ENCODE data around the gene RNF220.

Gene RNF220

GRCh38 chr1:44436401-44437106 lies 31.5 kb downstream of the RNF220 start:
- TF ChIP-seq GATA2 (IDR thresholded peaks at IDR 0.05; ENCODE audit: low read depth, low read length) (no peak), GATA3 (IDR thresholded peaks at IDR 0.05; ENCODE audit: low read depth, low read length) (no peak)

DNA sequence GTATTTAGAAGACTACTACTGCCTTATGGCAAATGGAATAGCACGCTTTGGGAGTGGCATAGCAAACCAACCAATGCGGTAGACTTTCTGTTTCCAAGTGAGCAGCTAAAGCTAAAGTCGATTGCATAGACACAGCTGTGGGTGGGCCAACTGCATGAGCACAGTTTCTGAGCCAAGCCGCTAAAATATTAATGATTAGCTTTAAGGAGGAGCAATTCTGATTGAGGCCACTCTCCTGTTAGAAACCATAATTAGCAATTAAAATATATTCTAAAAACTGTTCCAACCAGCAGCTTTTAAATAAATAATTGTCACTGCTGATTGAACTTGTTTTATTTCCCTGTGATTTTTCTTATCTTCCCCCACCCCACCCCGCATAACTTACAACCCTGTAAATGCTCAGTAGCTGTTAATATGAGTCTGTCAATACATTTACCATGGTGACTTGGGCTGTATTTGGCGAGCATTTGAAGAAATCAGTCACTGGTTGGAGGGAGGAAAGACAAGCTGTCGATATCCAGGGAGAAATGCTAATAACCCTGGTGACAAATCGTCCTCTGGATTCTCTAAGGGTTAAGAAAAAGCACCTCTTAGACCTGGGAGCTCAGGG lies 32.2 kb downstream of the RNF220 start:
- TF ChIP-seq GATA3 (IDR thresholded peaks at IDR 0.05; ENCODE audit: low read depth, low read length) = no peak
- TF ChIP-seq GATA2 (IDR thresholded peaks at IDR 0.05; ENCODE audit: low read depth, low read length) = no peak

DNA sequence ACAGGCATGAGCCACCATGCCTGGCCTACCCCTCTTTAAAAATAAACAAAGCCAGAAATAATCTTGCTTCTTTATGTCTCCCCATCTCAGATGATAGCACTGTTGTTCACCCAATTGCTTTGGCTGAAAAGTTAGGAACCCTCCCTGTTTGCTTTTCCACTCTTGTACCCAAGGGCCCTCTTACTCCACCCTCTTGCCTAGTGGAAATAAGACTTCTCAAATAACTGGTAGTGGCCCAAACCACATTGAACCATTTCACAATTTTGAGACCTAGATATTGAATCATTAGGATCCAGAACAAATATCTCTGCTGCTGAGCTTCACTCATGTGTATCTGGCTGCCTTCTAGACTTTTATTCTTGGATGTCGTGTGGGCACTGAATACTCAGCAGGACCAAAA lies 37.7 kb downstream of the RNF220 start:
- TF ChIP-seq GATA3 (IDR thresholded peaks at IDR 0.05; ENCODE audit: low read depth, low read length) = no peak
- TF ChIP-seq GATA2 (IDR thresholded peaks at IDR 0.05; ENCODE audit: low read depth, low read length) = no peak

DNA sequence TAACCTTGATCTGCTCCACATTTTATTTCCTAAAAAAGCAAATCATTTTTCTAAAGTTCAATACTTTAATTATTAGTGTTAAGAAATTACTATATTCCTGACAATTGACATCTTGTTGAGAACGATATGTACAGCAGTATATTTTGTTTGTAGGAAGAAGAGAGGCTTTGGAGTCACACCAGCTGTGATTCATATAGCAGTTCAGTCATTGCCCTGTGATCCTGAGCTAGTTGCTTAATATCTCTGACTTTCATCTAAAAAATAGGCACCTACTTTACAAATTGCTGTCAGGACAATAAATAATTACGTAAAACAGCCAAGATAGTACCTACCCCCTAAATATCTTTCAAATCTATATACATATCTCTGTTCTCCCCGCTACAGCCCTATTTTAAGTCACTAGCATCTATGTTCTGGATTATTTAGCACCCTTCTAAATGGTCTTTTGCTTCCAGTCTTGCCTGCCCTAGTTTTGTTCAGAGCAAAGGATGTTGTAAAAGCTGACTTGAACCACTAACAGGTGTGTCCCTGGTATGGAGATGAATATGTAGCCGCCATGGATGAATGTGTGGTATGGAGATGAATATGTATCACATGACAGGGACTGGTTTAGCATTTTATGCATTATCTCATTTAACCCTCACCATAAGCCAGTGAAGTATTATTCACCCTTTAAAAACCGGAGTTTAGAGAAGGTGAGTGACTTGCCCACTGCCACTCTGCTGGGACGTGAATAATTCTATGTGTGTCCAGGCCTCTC lies 42.2 kb downstream of the RNF220 start:
- TF ChIP-seq GATA2 (IDR thresholded peaks at IDR 0.05; ENCODE audit: low read depth, low read length) (no peak), GATA3 (IDR thresholded peaks at IDR 0.05; ENCODE audit: low read depth, low read length) (no peak)

DNA sequence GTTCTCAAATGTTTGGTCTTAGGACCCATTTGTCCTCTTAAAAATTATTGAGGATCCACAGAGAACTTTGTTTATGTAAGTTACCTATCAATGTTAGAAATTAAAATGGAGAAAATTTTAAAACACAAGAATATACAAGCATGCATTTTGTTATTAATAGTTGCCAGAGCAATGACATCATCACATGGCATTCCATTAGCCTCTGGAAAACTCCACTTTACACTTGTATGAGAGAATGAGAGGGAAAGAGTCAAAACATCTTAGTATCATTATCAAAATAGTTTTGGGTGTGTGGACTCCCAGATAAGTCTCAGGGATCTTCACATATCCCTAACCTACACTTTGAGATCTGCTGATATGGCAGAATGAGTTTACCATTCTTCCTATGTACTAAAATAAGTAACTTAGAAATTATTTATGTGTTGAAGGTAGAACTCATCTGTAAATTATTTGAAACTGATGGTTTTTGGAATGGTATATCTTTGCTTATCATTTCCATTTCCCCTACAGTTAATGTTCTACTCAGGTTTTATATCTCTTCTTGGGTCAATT lies 48.8 kb downstream of the RNF220 start:
- TF ChIP-seq GATA2 (IDR thresholded peaks at IDR 0.05; ENCODE audit: low read depth, low read length) (no peak), GATA3 (IDR thresholded peaks at IDR 0.05; ENCODE audit: low read depth, low read length) (no peak)

- TF ChIP-seq GATA2 (IDR thresholded peaks at IDR 0.05; ENCODE audit: low read depth, low read length) = no peak
- no peak for TF ChIP-seq GATA3 (IDR thresholded peaks at IDR 0.05; ENCODE audit: low read depth, low read length)
Measured at GRCh38 chr1:44454704-44455103, 49.6 kb downstream of the RNF220 start.

DNA sequence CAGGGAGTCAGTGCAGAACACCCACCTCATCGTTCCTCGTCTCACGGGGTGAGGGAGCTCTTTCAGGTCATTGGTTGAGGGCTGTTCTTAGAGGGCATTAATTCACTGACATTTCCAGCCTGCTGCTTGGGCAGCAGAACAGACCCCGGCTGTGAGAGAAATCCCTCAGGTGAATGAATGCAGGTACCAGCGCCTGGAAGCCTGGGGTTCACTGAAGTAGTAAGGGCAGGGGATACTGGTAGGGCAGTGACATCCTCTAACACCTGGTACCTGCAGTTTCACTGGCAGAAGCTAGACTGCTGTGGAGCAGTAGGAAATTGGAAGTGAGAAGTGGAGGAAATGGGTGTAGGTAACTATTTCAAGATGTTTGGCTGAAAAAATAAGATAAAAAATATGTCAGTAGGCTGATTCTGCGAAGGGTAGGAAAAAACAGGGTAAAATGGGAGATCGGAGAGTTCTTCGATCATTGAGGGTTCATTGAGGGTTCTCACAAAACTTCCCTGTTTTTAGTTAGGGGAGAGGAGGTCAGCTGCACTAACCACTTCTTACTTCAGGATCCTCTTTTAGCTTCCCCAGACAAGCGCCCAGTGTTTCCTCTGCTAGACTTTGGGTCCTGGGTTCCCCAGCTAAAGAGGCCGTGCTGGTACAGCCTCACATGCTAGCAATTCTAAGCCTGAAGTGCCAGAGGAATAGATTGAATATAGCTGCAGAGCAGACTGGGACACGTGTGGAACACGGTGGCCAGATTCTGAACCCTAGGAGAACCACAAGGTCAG lies 55.2 kb downstream of the RNF220 start:
- TF ChIP-seq GATA2 (IDR thresholded peaks at IDR 0.05; ENCODE audit: low read depth, low read length) (no peak), GATA3 (IDR thresholded peaks at IDR 0.05; ENCODE audit: low read depth, low read length) (no peak)

- TF ChIP-seq GATA2 (IDR thresholded peaks at IDR 0.05; ENCODE audit: low read depth, low read length) = no peak
- no peak for TF ChIP-seq GATA3 (IDR thresholded peaks at IDR 0.05; ENCODE audit: low read depth, low read length)
Measured at GRCh38 chr1:44464361-44464760, 59.3 kb downstream of the RNF220 start.

GRCh38 chr1:44467566-44467965 lies 62.5 kb downstream of the RNF220 start:
- no peak for TF ChIP-seq GATA2 (IDR thresholded peaks at IDR 0.05; ENCODE audit: low read depth, low read length)
- no peak for TF ChIP-seq GATA3 (IDR thresholded peaks at IDR 0.05; ENCODE audit: low read depth, low read length)

DNA sequence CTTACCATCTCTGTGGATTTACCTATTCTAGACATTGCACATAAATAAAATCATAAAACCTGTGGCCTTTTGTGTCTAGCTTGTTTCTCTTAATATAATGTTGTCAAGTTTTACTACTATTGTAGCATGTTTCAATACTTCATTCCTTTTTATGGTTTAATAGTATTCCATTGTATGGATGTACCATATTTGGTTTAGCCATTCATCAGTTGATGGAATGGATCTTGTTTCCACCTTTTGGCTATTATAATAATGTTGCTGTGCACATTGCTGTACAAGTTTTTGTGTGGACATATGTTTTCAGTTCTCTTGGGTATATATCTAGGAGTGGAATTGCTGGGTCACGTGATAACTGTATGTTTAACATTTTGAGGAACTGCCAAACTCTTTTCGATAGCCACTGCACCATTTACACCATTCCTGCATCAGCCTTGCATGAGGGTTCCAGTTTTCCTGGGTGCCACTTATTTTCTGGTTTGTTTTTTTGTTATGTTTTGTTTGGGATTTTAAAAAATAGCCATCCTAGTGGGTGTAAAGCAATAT lies 66.9 kb downstream of the RNF220 start:
- TF ChIP-seq GATA2 (IDR thresholded peaks at IDR 0.05; ENCODE audit: low read depth, low read length) (no peak), GATA3 (IDR thresholded peaks at IDR 0.05; ENCODE audit: low read depth, low read length) (no peak)

- TF ChIP-seq GATA2 (IDR thresholded peaks at IDR 0.05; ENCODE audit: low read depth, low read length) (no peak), GATA3 (IDR thresholded peaks at IDR 0.05; ENCODE audit: low read depth, low read length) (no peak)
Measured at GRCh38 chr1:44472620-44473525, 67.8 kb downstream of the RNF220 start.

- TF ChIP-seq GATA3 (IDR thresholded peaks at IDR 0.05; ENCODE audit: low read depth, low read length) (no peak), GATA2 (IDR thresholded peaks at IDR 0.05; ENCODE audit: low read depth, low read length) (no peak)
Measured at GRCh38 chr1:44476891-44477290, 71.8 kb downstream of the RNF220 start.

- TF ChIP-seq GATA2 (IDR thresholded peaks at IDR 0.05; ENCODE audit: low read depth, low read length) = no peak
- no peak for TF ChIP-seq GATA3 (IDR thresholded peaks at IDR 0.05; ENCODE audit: low read depth, low read length)
Measured at GRCh38 chr1:44481701-44482100, 76.6 kb downstream of the RNF220 start.

All from SH-SY5Y (cell line).